Thyroid gland (tissue), 4 donors: ENCODE results near the gene ARRDC4.

Source experiments
- CTCF ChIP-seq, 6 experiments: fragments of 200-600 bp in 3 of 6; fragments of 450-650 bp in 3 of 6; sonication (generic) in 3 of 6; IDR thresholded peaks; one replicate each; pipeline ENCODE4 v1.5.1; 2016 to 2019; ENCODE audit warnings: antibody characterized with exemption in 6 of 6, mild to moderate bottlenecking in 2 of 6, inconsistent platforms in 1 of 6, moderate library complexity in 1 of 6
- POLR2A ChIP-seq, 2 donors: fragments of 450-650 bp; IDR thresholded peaks; one replicate each; pipeline ENCODE4 v1.6.1; 2017; ENCODE audit warnings: antibody characterized with exemption in 2 of 2, mild to moderate bottlenecking in 2 of 2, moderate library complexity in 1 of 2

- TF ChIP-seq POLR2A (IDR thresholded peaks at IDR 0.05) (no peak), CTCF (IDR thresholded peaks at IDR 0.05) (no peak)
Measured at GRCh38 chr15:97953254-97953653, 7.2 kb upstream of the ARRDC4 start.
